ENCODE measurements around the gene RAI1.

- TF ChIP-seq POLR2A (IDR thresholded peaks at IDR 0.05) (no peak), CTCF (IDR thresholded peaks at IDR 0.05) (no peak), EP300 (IDR thresholded peaks at IDR 0.05) (no peak), POLR2AphosphoS5 (IDR thresholded peaks at IDR 0.05) (no peak)
These were observed 8.5 kb upstream of the RAI1 start for GRCh38 chr17:17672453-17673368.

Data from suprapubic skin (tissue), 4 donors.